ENCODE measurements around the gene EFNA5.

Gene EFNA5

GRCh38 chr5:107529618-107530017, 141.1 kb downstream of the EFNA5 start:
- in situ Hi-C loops (cut with MboI; ENCODE audit: low sequenced_read_pairs), result no loop called here

- in situ Hi-C loops (cut with MboI; ENCODE audit: low sequenced_read_pairs), result no loop called here
These were observed 144.3 kb downstream of the EFNA5 start for GRCh38 chr5:107526270-107526937.

- in situ Hi-C loops (cut with MboI; ENCODE audit: low sequenced_read_pairs), result no loop called here
These were observed 146.6 kb downstream of the EFNA5 start for GRCh38 chr5:107524111-107524510.

GRCh38 chr5:107523029-107523680, 147.6 kb downstream of the EFNA5 start:
- in situ Hi-C loops (cut with MboI; ENCODE audit: low sequenced_read_pairs), result no loop called here

- in situ Hi-C loops (cut with MboI; ENCODE audit: low sequenced_read_pairs), result no loop called here
These were observed 148.3 kb downstream of the EFNA5 start for GRCh38 chr5:107522456-107522855.

- in situ Hi-C loops (cut with MboI; ENCODE audit: low sequenced_read_pairs), result no loop called here
These were observed 150.8 kb downstream of the EFNA5 start for GRCh38 chr5:107519900-107520354.

- in situ Hi-C loops (cut with MboI; ENCODE audit: low sequenced_read_pairs), result no loop called here
These were observed 152.1 kb downstream of the EFNA5 start for GRCh38 chr5:107518616-107519015.

GRCh38 chr5:107518190-107518589, 152.5 kb downstream of the EFNA5 start:
- in situ Hi-C loops (cut with MboI; ENCODE audit: low sequenced_read_pairs), result no loop called here

- in situ Hi-C loops (cut with MboI; ENCODE audit: low sequenced_read_pairs), result no loop called here
These were observed 153.3 kb downstream of the EFNA5 start for GRCh38 chr5:107517185-107518033.

- in situ Hi-C loops (cut with MboI; ENCODE audit: low sequenced_read_pairs), result no loop called here
These were observed 154.1 kb downstream of the EFNA5 start for GRCh38 chr5:107516452-107517184.

- in situ Hi-C loops (cut with MboI; ENCODE audit: low sequenced_read_pairs), result no loop called here
These were observed 155.1 kb downstream of the EFNA5 start for GRCh38 chr5:107515521-107516080.

GRCh38 chr5:107514305-107514704, 156.4 kb downstream of the EFNA5 start:
- in situ Hi-C loops (cut with MboI; ENCODE audit: low sequenced_read_pairs), result no loop called here

GRCh38 chr5:107513337-107514085, 157.2 kb downstream of the EFNA5 start:
- in situ Hi-C loops (cut with MboI; ENCODE audit: low sequenced_read_pairs), result no loop called here

- in situ Hi-C loops (cut with MboI; ENCODE audit: low sequenced_read_pairs), result no loop called here
These were observed 158.7 kb downstream of the EFNA5 start for GRCh38 chr5:107512029-107512428.

GRCh38 chr5:107510125-107510524, 160.6 kb downstream of the EFNA5 start:
- in situ Hi-C loops (cut with MboI; ENCODE audit: low sequenced_read_pairs), result no loop called here

- in situ Hi-C loops (cut with MboI; ENCODE audit: low sequenced_read_pairs), result no loop called here
These were observed 162.6 kb downstream of the EFNA5 start for GRCh38 chr5:107508097-107508496.

GRCh38 chr5:107505763-107506534, 164.8 kb downstream of the EFNA5 start:
- in situ Hi-C loops (cut with MboI; ENCODE audit: low sequenced_read_pairs), result no loop called here

- in situ Hi-C loops (cut with MboI; ENCODE audit: low sequenced_read_pairs), result no loop called here
These were observed 166.3 kb downstream of the EFNA5 start for GRCh38 chr5:107504424-107504823.

- in situ Hi-C loops (cut with MboI; ENCODE audit: low sequenced_read_pairs), result no loop called here
These were observed 168.1 kb downstream of the EFNA5 start for GRCh38 chr5:107502676-107503060.
